Testis (tissue), 3 donors: ENCODE measurements around the gene MLPH. TPM values are rescaled to one million over a fixed set of nuclear protein-coding genes. Genes with fewer than 3 reads are reported as not detected.
A peak's percentile ranks its signal among the peaks of the same experiment; 100 is the strongest.

Experiments
- DNase-seq: peaks from one replicate; pipeline ENCODE4 v3.0.0-alpha.2; 2019
- H3K27ac ChIP-seq, 2 donors: fragments of 200-600 bp; sonication (generic); one replicate each; pipeline ENCODE4 v1.5.1; 2019
- H3K27me3 ChIP-seq: fragments of 200-600 bp; sonication (generic); one replicate; pipeline ENCODE4 v1.5.1; 2019
- H3K36me3 ChIP-seq: fragments of 200-600 bp; sonication (generic); one replicate; pipeline ENCODE4 v1.5.1; 2017; ENCODE audit warnings: low read depth; ENCODE audit errors: missing control alignments
- H3K4me1 ChIP-seq: fragments of 200-600 bp; sonication (generic); one replicate; pipeline ENCODE4 v1.5.1; 2019
- H3K4me3 ChIP-seq, 2 donors: fragments of 200-600 bp; sonication (generic); one replicate each; pipeline ENCODE4 v1.5.1; 2017 to 2019
- H3K9me3 ChIP-seq: fragments of 200-600 bp; sonication (generic); one replicate; pipeline ENCODE4 v1.5.1; 2017
- POLR2A ChIP-seq: fragments of 450-650 bp; IDR thresholded peaks from one replicate; pipeline ENCODE4 v1.6.1; 2017; ENCODE audit warnings: antibody characterized with exemption, mild to moderate bottlenecking, moderate library complexity
- WGBS, 2 donors: methylation state at CpG; one replicate each; pipeline ENCODE4 v1.1.5; 2018; 5-methylcytosine and 5-hydroxymethylcytosine counted together
- intact Hi-C: fragments of 100-400 bp; cut with DNase I; formaldehyde crosslinking; loops from one replicate; pipeline ENCODE4 v1.15.1; 2023; ENCODE audit warnings: low total_unique reads
- polyA plus RNA-seq: library from polyadenylated mRNA; stranded (reverse); fragments of 350-450 nt; fragmentation: Illumina TruSeq; extraction: RNeasy Lipid Tissue Mini Kit (QIAGEN cat#74804); gene quantifications from one replicate; pipeline ENCODE4 v1.2.3, GENCODE V29; 2014; ENCODE audit warnings: low read depth, low replicate concordance; ENCODE audit not compliant: insufficient read depth
- total RNA-seq, 2 donors: library from RNA; depleted of rRNA; stranded (reverse); fragments of >200 nt; gene quantifications; one replicate each; pipeline ENCODE4 v1.2.3, GENCODE V29; 2016
- TF ChIP-seq, protein P1 (sequence below), 3 experiments: fragments of 450-650 bp in 2 of 3; fragments of 200-600 bp in 1 of 3; sonication (generic) in 1 of 3; IDR thresholded peaks; one replicate each; pipeline ENCODE4 v1.5.1; 2016 to 2019; ENCODE audit warnings: antibody characterized with exemption in 3 of 3, mild to moderate bottlenecking in 2 of 3, moderate library complexity in 1 of 3

The MLPH gene
- total and polyA plus RNA-seq, 3 donors from 2014 or later = 5.5 to 7.4 (median 6.5) TPM

DNA sequence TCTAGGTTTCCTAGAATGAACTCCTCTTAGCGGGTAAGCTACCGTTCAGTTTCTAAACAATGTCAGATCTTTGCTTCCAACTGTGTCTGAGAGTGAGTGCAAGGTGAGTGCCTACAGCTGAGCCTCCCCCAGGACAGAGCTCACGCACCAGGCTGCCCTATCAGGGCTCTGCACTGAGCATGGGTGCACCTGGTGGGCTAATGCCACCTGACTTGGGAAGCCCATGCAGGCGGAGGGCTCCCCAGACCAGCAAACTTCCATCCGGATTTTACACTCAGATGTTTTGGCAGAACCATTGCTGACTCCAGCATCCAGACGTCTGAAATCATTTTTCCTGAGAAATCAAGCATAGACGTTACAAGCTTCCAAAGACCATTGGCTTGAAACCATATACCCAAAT, 16.1 kb upstream of the MLPH start:
- no peaks in the 10 kb centered on the region for H3K9me3 ChIP-seq
- intact Hi-C loops = loop anchor here (5.0 to 10.0 kb wide), 2 partner anchors 49 to 346 kb away; no protein-coding TSS in a partner anchor
- TF ChIP-seq, protein P1, sequence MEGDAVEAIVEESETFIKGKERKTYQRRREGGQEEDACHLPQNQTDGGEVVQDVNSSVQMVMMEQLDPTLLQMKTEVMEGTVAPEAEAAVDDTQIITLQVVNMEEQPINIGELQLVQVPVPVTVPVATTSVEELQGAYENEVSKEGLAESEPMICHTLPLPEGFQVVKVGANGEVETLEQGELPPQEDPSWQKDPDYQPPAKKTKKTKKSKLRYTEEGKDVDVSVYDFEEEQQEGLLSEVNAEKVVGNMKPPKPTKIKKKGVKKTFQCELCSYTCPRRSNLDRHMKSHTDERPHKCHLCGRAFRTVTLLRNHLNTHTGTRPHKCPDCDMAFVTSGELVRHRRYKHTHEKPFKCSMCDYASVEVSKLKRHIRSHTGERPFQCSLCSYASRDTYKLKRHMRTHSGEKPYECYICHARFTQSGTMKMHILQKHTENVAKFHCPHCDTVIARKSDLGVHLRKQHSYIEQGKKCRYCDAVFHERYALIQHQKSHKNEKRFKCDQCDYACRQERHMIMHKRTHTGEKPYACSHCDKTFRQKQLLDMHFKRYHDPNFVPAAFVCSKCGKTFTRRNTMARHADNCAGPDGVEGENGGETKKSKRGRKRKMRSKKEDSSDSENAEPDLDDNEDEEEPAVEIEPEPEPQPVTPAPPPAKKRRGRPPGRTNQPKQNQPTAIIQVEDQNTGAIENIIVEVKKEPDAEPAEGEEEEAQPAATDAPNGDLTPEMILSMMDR (IDR thresholded peaks at IDR 0.05) = no peak
- TF ChIP-seq POLR2A = no peak
- H3K4me1 ChIP-seq = peaks cover 18% of the 10 kb centered on the region
- no peak overlapping the region for H3K4me3 ChIP-seq
- WGBS, 2 donors = 82 to 84% methylated on average over 6 to 7 of the region's 7 CpGs
- no peak overlapping the region for H3K27ac ChIP-seq
- H3K27me3 ChIP-seq = no peaks in the 10 kb centered on the region
- no peaks in the 10 kb centered on the region for H3K36me3 ChIP-seq
- DNase-seq = no peak

DNA sequence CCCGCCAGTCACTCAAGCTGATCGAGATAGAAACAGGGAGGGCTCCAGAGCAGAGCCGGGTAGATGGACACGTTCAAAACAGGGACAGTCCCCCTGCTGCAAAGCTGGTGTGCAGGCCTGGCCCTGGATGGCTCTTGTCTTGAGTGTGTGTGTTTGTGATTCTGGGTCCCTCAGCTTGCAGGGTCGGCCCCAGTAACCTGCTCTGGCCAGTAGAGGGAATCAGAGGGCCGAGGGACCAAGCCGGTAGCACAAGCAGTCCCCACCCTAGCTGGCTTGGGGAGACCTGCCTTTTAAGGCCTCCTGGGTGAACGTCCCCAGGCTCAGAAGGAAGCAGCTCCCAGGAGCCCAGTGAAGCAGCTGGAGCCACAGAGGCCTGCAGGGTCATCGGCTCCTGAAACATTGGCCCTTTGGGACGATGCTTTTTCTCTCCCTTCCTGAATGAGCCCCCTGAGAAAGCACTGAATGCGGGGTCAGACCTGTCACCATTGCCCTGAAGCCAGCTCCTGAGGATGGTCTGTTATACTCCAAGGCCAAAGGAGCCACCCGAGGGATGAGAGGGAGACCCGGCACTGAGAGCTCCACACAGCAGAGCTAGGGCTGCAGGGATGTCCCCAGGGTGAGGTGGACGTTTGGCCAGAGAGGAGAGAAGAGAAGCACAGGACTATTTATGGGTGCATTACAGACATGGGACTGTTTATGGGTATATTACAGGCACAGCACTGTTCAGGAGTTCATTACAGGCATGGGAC, 15.4 kb upstream of the MLPH start:
- no peak overlapping the region for H3K27ac ChIP-seq

DNA sequence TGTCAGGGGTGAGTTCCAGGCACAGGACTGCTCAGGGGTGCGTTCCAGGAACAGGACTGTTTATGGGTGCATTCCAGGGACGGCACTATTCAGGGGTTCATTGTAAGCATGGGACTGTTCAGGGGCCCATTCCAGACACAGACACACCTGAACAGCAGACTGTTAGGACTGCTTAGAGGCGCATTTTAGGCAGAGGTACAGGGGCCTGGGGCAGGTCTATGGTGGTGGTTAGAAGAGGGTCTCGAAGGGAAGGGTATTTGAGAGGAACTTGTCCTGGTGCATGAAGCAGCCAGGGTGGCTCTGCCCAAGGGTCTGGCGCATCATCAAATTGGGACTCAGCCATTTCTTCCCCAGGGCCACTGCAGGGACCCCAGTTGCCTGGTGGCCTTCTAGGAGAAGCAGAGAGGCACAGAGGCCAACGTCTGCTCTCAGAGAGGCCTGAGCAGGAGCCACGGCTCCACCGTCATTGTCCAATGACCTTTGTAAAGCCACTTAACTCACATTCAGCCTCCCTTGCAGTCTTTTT, 14.8 kb upstream of the MLPH start:
- H3K4me1 ChIP-seq = peaks cover 23% of the 10 kb centered on the region
- no peaks in the 10 kb centered on the region for H3K36me3 ChIP-seq
- H3K27ac ChIP-seq = no peak overlapping the region
- TF ChIP-seq, protein P1 (IDR thresholded peaks at IDR 0.05) = no peak
- TF ChIP-seq POLR2A = no peak
- WGBS, 2 donors = 91 to 93% methylated on average over 8 of the region's 8 CpGs
- no peak for DNase-seq
- no peak overlapping the region for H3K4me3 ChIP-seq
- intact Hi-C loops = loop anchor here (5.0 to 10.0 kb wide), 2 partner anchors 50 to 347 kb away; no protein-coding TSS in a partner anchor
- H3K27me3 ChIP-seq = no peaks in the 10 kb centered on the region
- no peaks in the 10 kb centered on the region for H3K9me3 ChIP-seq

More for the DNA sequence above, 15.4 kb upstream of the MLPH start:
- 61 to 84% methylated on average over 11 to 14 of the region's 14 CpGs for WGBS, 2 donors
- Histone ChIP-seq H3K4me1 (peaks cover 23% of the 10 kb centered on the region), H3K27me3 (no peaks in the 10 kb centered on the region), H3K9me3 (no peaks in the 10 kb centered on the region), H3K4me3 (no peak overlapping the region), H3K36me3 (no peaks in the 10 kb centered on the region)
- DNase-seq = peak; percentile 68
- intact Hi-C loops = loop anchor here (5.0 to 10.0 kb wide), 2 partner anchors 49 to 347 kb away; no protein-coding TSS in a partner anchor
- TF ChIP-seq, protein P1 (IDR thresholded peaks at IDR 0.05) = peak in 2 of 3 experiments; percentile 19 to 51
- TF ChIP-seq POLR2A = no peak

DNA sequence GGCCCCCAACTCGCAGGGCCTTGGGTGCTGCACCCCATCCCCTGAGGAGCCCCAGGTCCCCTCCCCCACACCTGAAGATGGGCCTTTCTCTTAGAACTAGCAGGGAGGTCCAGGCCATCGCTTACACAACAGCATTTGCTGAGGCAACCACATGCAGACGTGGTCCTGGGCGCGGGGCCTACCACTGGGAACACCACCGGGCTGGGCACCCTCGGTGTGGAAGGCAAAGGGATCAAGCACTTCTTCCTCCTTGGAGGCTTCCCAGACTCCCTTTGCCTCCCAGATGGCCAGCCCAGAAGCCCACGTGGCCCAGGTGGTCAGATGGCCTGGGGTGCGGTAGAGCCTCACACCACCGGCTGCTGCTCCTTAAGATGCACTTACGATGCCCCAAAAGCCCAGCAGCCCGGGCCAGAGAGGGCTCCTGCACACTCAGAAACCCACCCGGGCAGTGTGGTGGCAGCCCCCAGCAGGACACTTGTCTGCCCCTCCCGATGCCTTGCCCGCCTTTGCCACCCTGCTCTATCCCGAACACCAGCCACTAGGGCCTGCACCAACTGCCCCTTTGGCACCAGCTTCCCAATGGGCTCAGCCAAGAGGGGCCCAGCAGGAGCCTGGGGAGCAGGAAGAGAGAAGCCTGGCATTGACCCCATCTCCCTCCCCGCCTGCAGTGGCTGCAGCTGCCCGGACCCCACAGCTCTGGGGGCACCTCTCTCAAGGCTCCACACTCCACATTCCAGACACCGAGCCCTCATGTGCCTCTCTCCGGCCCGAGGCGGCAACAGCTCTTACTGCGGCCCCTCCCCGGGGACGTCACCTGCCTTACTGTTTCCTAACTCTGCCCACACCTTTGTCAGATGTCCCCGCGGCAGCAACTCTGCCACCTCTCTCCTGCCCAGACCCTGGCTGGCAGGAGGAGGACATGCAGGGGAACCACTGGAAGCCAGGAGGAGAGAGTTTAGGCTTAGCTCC, 13.9 kb upstream of the MLPH start:
- Histone ChIP-seq H3K9me3 (no peaks in the 10 kb centered on the region), H3K27me3 (no peaks in the 10 kb centered on the region), H3K4me1 (peaks cover 23% of the 10 kb centered on the region), H3K36me3 (no peaks in the 10 kb centered on the region), H3K27ac (no peak overlapping the region), H3K4me3 (no peak overlapping the region)
- TF ChIP-seq, protein P1 (IDR thresholded peaks at IDR 0.05) = no peak
- TF ChIP-seq POLR2A = no peak
- 82 to 92% methylated on average over 18 to 27 of the region's 27 CpGs for WGBS, 2 donors
- no peak for DNase-seq
- intact Hi-C loops = loop anchor here (5.0 to 10.0 kb wide), 2 partner anchors 51 to 348 kb away; no protein-coding TSS in a partner anchor
